EL (cell line): Measurements from ENCODE around the gene MAML3.

Source experiments
- DNase-seq: peaks from one replicate; pipeline ENCODE4 v3.0.0-alpha.2; 2016

Gene MAML3

GRCh38 chr4:140123666-140124377 is 30.2 kb downstream of the MAML3 start:
- DNase-seq: no peak

- no peak for DNase-seq
Measured at GRCh38 chr4:140122891-140123290, 31.1 kb downstream of the MAML3 start.

GRCh38 chr4:140121646-140122045 is 32.3 kb downstream of the MAML3 start:
- no peak for DNase-seq

GRCh38 chr4:140118931-140119640 is 34.9 kb downstream of the MAML3 start:
- no peak for DNase-seq

GRCh38 chr4:140117947-140118346 is 36.0 kb downstream of the MAML3 start:
- no peak for DNase-seq

- DNase-seq: peak; percentile 57
Measured at GRCh38 chr4:140116442-140117104, 37.4 kb downstream of the MAML3 start.

- no peak for DNase-seq
Measured at GRCh38 chr4:140115140-140115539, 38.8 kb downstream of the MAML3 start.

GRCh38 chr4:140113653-140114052 is 40.3 kb downstream of the MAML3 start:
- DNase-seq: no peak

GRCh38 chr4:140112576-140112975 is 41.4 kb downstream of the MAML3 start:
- peak; percentile 27 for DNase-seq

- no peak for DNase-seq
Measured at GRCh38 chr4:140111256-140111655, 42.7 kb downstream of the MAML3 start.

GRCh38 chr4:140110542-140111215 is 43.3 kb downstream of the MAML3 start:
- no peak for DNase-seq

- DNase-seq: no peak
Measured at GRCh38 chr4:140109737-140110136, 44.2 kb downstream of the MAML3 start.

- DNase-seq: no peak
Measured at GRCh38 chr4:140109292-140109691, 44.7 kb downstream of the MAML3 start.

- DNase-seq: no peak
Measured at GRCh38 chr4:140108713-140109230, 45.2 kb downstream of the MAML3 start.

GRCh38 chr4:140108243-140108642 is 45.7 kb downstream of the MAML3 start:
- DNase-seq: no peak

- DNase-seq: no peak
Measured at GRCh38 chr4:140106289-140106844, 47.6 kb downstream of the MAML3 start.

- DNase-seq: no peak
Measured at GRCh38 chr4:140105436-140105835, 48.5 kb downstream of the MAML3 start.

- DNase-seq: peak; percentile 53
Measured at GRCh38 chr4:140103676-140104075, 50.3 kb downstream of the MAML3 start.

GRCh38 chr4:140102421-140102820 is 51.6 kb downstream of the MAML3 start:
- DNase-seq: peak; percentile 38

GRCh38 chr4:140100771-140101170 is 53.2 kb downstream of the MAML3 start:
- DNase-seq: no peak

GRCh38 chr4:140099983-140100382 is 54.0 kb downstream of the MAML3 start:
- no peak for DNase-seq

GRCh38 chr4:140098455-140099160 is 55.4 kb downstream of the MAML3 start:
- DNase-seq: peak; percentile 23
